HG03575 (cell line): ENCODE data around the gene RPL21.
"Not testable (repeated sequence)": the region's sequence is repeated elsewhere in the genome, so short reads cannot be mapped to it uniquely, and the experiment has no call there.

Experiments
- ATAC-seq: cut with Tn5 transposase; IDR thresholded peaks from one replicate; pipeline ENCODE4 v1.9.1; 2021; ENCODE audit not compliant: unreplicated experiment, insufficient number of reproducible peaks, low FRiP score; ENCODE audit errors: extremely low read depth

Gene RPL21

GRCh38 chr13:27251166-27252091 lies at the start of gene RPL21:
TSS of gene RPL21 (plus strand) at chr13:27251558. CDS start at chr13:27253777, 2,219 bp downstream.
- peak; percentile 47 for ATAC-seq

DNA sequence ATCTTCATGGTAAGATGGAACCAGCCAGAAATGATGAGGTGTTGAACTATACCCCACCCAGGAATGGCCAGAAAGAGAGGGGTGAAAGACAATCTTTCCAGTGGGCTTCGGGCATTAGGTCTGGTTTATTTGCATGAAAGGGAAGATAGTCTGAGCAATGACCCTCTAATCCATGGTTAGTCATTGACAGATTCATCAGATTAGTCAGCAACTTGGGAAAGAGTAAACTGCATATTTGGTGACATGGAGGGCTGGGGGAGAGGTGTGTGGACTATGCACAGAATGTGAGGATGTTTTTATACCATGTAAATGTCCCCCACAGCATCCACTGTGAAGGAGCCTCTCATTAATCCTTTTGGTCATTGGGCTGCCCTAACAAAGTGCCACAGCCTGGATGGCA lies 49.7 kb upstream of the RPL21 start:
- no peak for ATAC-seq

GRCh38 chr13:27203186-27203585 lies 48.2 kb upstream of the RPL21 start:
- no peak for ATAC-seq

GRCh38 chr13:27203854-27204253 lies 47.5 kb upstream of the RPL21 start:
- ATAC-seq = no peak

GRCh38 chr13:27208514-27208913 lies 42.8 kb upstream of the RPL21 start:
- no peak for ATAC-seq

- ATAC-seq = no peak
Observed at GRCh38 chr13:27211271-27211670, 40.1 kb upstream of the RPL21 start.

DNA sequence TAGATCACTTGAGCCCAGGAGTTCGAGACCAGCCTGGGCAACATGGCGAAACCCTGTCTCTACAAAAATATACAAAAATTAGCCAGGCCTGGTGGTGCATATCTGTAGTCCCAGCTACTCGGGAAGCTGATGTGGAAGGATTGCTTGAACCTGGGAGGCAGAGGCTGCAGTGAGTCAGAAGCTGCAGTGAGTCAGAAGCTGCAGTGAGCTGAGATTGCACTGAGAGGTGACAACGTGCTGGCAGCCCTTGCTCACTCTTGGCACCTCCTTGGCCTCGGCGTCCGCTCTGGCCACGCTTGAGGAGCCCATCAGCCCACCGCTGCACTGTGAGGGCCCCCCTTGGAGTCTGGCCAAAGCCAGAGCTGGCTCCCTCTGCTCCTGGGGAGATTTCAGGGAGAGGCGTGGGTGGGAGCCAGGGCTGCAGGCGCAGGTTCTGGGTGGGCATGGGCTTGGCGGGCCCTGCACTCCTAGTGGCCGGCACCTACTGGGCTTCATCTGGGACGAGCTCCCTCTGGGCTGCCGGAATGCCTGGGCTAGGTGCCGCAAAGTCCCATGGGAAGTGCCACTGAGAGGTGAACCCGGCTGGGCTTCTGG lies 39.5 kb upstream of the RPL21 start:
- no peak for ATAC-seq

DNA sequence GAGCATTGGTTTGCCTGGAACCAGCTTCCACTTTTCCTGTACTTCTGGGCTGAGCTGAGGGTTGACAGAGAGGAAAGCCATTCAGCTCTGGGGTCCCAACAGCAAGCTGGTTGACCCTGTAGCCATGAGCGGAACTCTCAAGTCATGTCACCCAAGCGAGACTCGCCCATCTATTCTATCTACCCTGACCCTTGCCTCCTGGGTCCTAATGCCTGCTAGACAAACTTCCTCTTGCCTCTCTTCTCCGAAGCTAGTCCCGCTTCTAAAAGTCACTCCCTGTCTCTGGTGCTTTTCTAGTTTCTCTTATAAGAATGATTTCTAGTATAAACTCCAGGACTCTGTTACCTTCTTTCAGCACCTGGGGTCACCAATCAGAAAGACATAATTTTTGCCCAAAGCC lies 38.0 kb upstream of the RPL21 start:
- not testable (repeated sequence) for ATAC-seq

DNA sequence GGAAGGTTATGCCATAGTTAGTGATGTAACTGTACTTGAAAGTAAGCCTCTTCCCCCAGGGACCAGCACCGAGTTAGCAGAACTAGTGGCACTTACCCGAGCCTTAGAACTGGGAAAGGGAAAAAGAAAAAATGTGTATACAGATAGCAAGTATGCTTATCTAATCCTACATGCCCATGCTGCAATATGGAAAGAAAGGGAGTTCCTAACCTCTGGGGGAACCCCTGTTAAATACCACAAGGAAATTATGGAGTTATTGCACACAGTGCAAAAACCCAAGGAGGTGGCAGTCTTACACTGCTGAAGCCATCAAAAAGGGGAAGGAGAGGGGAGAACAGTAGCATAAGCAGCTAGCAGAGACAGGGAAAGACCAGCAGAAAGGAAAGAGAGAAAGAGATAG lies 33.6 kb upstream of the RPL21 start:
- not testable (repeated sequence) for ATAC-seq

DNA sequence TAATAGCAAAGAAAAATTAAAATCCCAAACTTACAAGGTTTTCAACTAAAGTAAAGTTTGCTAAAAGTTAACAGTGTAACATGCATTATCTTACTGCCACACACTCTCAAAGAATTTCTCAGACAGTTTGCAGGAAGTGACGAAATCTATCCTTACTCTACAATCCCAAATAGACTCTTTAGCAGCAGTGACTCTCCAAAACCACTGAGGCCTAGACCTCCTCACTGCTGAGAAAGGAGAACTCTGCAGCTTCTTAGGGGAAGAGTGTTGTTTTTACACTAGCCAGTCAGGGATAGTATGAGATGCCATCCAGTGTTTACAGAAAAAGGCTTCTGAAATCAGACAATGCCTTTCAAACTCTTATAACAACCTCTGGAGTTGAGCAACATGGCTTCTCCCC lies 32.5 kb upstream of the RPL21 start:
- not testable (repeated sequence) for ATAC-seq

DNA sequence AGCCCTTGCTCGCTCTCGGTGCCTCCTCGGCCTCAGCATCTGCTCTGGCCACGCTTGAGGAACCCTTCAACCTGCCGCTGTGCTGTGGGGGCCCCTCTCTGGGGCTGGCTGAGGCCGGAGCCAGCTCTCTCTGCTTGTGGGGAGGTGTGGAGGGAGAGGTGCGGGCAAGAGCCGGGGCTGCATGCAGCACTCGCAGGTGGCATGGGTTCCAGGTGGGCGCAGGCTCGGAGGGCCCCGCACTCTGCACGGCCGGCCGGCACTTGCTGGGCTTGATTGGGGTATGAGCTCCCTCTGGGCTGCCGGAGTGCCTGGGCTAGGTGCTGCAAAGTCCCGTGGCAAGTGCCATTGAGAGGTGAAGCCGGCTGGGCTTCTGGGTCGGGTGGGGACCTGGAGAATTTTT lies 31.7 kb upstream of the RPL21 start:
- ATAC-seq = no peak

DNA sequence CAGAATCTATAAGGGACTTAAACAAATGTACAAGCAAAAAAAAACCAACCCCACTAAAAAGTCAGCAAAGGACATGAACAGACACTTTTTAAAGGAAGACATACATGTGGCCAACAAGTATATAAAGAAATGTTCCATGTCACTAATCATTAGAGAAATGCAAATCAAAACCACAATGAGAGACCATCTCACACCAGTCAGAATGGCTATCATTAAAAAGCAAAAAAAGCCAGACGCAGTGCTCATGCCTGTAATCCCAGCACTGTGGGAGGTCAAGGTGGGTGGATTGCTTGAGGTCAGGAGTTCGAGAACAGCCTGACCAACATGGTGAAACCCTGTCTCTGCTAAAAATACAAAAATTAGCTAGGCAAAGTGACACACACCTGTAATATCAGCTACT lies 29.3 kb upstream of the RPL21 start:
- ATAC-seq = not testable (repeated sequence)

- no peak for ATAC-seq
Observed at GRCh38 chr13:27226991-27227390, 24.4 kb upstream of the RPL21 start.

GRCh38 chr13:27228131-27228530 lies 23.2 kb upstream of the RPL21 start:
- no peak for ATAC-seq

DNA sequence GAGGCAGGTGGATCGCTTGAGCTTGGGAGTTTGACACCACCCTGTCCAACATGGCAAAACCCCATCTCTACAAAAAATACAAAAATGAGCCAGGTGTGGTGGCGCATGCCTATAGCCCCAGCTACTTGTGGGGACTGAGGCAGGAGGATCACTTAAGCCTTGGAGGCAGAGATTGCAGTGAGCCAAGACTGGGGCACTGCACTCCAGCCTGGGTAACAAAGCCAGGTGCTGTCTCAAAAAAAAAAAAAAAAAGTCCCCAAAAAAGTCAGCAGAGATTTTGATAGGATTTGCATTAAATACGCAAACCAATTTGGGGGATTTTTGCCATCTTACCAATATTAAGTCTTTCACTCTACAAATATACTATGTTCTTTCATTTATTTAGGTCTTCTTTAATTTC lies 21.7 kb upstream of the RPL21 start:
- ATAC-seq = no peak

- ATAC-seq = no peak
Observed at GRCh38 chr13:27233964-27234363, 17.4 kb upstream of the RPL21 start.

DNA sequence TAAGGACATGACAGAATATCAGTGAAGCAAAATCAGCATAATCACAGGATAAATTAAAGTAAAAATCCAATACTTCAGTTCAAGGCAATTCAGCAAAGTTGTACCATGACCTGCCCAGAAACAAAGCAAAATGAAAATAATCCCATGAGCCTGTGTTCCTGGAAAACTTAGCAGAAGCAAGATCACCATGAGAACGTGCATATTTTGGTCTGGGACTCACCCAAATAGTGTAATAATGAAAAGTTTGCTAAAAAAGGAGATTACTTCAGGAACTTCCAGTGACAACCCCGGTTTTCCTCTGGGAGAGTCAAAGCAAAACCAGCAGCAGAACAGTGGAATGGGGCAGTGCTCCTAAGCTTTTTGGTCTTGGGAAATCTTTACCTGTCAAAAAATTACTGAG lies 14.9 kb upstream of the RPL21 start:
- no peak for ATAC-seq

DNA sequence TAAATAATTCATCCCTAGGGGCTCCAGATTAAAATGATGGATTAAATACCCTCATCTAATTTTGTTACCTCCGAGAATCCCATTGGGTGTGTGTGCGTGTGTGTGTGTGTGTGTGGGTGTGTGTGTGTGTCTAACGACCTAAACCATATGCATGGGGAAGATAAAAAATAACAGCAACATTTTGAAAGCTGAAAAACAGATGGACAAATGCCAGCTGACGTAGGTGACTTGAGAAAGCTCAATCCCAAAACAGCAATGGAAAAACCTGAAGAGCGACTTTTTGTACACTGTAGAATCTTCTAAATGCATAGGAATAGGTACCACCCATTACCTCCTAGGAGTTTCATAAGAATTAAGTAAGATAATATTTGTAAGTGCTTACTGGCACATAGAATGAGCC lies 8.7 kb upstream of the RPL21 start:
- ATAC-seq = no peak

DNA sequence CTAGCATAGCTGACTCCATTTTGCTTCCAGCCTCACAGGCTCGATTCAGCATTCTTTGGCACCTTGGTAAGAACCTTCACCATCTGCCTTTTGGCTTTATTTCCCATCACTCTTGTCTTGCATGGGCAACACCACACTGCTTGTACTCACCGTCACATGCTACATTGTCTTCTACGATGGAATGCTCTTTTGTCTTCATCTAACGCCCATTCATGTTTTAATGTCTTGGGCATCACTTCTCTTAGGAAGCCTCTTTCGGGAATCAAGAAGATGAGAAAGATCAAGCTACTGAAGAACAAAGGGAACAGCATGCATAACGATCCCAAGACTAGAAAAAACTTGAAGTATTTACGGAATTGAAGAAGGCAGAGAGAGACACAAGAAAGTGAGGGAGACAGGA lies 5.7 kb upstream of the RPL21 start:
- ATAC-seq = no peak

GRCh38 chr13:27250833-27251165 lies 559 bp upstream of the RPL21 start:
- no peak for ATAC-seq

GRCh38 chr13:27252467-27252866 lies 1.1 kb downstream of the RPL21 start:
- ATAC-seq = no peak
